HG02981 (cell line): ENCODE data around the gene BRMS1L.
"Not testable (repeated sequence)": the region's sequence is repeated elsewhere in the genome, so short reads cannot be mapped to it uniquely, and the experiment has no call there.

ENCODE experiments used
- ATAC-seq: cut with Tn5 transposase; IDR thresholded peaks from one replicate; pipeline ENCODE4 v1.9.1; 2021; ENCODE audit warnings: mild to moderate bottlenecking, moderate library complexity; ENCODE audit not compliant: unreplicated experiment

The BRMS1L gene

DNA sequence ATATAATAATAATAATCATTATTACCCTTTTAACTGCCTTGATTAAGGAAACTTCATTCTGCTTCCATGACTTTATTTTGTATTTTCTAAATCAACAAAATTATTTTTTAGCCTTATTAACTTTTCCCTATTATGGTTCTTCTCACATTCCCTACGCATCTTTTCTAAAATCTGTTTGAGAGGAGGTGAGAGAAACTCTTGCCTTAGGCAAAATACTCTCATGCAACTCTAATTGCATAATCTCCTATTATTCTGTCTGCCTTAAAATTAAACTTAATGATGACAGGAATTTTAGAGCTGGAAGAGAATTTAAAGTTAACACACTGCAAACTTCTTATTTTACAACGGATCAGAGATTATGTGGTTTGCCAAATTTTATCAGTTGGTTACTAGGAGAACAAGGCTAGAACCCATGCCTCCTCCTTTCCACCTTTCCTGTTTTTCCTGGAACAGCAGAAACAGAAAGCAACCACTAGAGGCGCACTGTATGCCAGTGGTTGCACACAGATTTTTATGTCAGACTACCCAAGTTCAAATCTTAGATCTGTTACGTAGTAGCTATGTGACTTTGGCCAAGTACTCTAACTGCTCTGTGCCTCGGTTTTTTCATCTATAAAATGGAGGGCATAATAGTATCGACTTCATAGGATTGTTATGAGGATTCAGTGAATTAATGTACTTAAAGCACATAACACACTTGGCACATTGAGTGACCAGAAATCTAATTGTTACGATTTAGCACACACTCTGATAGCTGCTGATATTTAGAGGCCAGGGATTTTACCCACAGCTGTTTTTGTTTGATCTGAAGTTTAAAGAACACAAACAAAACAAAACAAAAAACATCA, 4.3 kb upstream of the BRMS1L start:
- no peak for ATAC-seq

DNA sequence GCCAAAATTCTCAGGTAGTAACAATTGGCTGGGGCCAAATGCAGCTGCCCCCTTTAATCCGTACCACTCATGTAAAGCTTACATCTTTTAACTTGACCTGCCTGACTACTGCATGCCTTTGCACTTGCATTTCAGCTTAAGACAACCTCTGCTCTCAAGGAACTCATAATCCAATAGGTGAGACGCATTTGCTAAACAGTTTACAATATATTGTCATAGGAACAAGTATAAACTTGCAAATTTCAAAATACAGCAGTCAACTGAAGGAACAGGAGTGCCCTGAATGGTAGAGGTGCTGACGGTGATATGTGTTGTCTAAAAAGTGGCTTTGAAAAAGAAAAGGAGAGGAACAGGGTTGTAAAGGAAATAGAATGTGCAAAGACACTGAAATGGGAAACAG, 3.6 kb upstream of the BRMS1L start:
- no peak for ATAC-seq

DNA sequence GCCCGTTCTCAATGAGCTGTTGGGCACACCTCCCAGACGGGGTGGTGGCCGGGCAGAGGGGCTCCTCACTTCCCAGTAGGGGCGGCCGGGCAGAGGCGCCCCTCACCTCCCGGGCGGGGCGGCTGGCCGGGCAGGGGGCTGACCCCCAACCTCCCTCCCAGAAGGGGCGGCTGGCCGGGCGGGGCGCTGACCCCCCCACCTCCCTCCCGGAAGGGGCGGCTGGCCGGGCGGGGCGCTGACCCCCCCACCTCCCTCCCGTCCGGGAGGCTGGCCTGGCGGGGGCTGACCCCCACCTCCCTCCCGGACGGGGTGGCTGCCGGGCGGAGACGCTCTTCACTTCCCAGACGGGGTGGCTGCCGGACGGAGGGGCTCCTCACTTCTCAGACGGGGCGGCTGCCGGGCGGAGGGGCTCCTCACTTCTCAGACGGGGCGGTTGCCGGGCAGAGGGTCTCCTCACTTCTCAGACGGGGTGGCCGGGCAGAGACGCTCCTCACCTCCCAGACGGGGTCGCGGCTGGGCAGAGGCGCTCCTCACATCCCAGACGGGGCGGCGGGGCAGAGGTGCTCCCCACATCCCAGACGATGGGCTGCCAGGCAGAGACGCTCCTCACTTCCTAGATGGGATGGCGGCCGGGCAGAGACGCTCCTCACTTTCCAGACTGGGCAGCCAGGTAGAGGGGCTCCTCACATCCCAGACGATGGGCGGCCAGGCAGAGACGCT, 1.5 kb upstream of the BRMS1L start:
- ATAC-seq: not testable (repeated sequence)

DNA sequence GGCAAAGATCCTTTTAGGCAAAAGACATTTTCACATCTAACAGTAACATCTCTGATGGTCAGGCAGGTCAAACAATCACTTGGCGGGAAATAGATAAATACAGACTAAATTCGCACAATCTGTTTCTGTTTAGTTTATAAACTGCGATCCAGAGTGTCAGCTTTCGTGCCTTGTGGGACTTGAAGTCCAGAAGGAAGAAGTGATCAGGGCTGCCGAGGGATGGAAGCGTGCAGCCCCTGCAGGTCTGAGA, 245 bp upstream of the BRMS1L start:
- no peak for ATAC-seq

DNA sequence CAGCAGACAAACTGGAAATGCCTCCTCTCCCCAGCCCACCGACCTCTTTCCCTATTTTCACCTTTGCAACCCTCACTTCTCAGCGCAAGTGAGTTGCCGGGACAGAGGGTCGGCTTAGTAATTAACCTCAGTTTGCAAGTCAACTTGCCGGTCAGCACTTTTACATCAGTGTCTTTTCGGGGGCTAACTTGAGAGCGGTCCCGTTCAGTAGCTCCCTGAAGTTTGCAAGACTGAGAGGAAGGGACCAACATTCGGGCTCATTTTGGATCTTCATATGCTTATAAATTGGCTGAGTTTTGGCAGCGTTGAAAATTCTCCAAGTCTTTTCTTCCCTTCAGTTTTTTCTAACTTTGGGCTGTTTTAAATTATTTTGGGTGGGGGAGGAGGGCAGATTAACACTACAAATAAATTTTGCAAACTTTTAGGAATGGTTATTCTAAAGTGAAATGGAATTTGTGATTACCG, 846 bp downstream of the BRMS1L start:
- ATAC-seq: no peak

DNA sequence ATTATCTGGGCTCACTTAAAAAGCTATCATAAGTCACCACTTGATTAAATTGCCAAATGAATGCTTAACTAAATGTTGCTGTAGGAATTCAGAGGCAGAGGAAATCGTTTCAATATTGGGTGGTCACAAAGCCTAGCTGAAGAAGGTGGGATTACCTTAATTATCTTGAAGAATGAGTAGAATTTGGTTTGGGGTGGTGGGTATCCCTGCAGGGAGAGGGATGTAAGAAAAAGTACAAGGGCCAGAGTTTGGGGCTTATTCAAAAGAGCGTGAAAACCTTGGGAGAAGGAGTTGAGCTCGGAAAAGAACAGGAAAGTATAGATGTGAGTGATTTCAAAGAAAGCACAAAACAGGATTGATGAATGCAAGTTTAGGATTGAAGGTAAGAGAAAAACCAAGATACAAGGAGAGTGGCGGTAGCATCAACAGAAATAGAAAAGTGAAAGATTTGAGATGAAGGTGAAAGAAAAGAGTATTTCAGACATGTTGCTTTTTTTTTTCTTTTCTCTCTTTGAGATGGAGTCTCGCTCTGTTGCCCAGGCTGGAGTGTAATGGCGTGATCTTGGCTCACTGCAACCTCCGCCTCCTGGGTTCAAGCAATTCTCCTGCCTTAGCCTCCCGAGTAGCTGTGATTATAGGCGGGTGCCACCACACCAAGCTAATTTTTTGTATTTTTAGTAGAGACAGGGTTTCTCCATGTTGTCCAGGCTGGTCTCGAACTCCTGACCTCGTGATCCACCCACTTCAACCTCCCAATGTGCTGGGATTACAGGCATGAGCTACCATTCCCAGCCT, 1.7 kb downstream of the BRMS1L start:
- no peak for ATAC-seq

DNA sequence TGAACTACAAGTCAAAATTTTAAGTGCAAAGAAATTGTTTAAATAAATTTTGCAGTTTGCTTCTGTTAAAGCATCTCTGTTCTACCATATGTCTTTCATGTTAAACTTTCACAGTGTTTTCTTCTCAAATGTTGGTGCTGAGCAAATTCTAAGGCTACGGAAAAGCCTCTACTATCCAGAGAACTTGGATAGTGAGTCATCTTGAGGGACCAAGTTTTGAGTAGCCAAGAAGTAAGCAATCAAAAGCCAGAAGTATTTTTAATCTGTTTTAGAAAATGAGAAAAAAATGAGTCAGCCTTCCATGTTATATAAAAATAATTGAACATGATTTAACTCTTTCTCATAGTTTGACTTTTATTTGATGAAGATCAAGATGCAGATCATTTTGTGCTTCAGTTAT, 3.3 kb downstream of the BRMS1L start:
- no peak for ATAC-seq

DNA sequence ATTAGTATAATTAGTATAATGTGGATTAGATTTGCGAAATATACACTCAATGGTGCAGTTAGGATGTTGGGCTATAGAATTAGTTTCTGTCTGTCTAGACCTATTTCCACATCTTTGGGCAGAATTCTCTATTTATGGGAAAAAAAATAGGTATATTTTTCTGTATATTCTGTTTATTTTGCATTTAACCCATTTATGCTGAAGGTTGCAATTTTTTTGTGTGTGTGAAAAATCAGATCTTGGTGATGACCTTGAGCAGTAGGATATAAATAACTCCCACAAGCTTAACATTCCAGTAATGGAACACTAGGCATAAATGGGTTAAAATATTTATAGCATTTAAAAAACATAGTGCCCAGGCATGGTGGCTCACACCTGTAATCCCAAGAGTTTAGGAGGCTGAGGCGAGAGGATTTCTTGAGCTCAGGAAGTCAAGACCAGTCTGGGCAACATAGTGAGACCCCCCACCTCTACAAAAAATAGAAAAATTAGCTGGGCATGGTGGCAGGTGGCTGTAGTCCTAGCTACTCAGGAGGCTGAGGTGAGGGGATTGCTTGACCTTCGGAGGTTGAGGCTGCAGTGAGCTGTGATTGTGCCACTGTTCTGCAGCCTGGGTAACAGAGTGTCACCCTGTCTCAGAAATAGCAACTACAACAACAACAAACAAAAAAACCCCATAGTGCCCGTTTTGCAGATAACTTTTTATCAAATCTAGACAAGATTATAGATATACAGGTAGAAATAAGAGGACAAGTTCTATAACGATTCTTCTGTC, 9.3 kb downstream of the BRMS1L start:
- no peak for ATAC-seq

DNA sequence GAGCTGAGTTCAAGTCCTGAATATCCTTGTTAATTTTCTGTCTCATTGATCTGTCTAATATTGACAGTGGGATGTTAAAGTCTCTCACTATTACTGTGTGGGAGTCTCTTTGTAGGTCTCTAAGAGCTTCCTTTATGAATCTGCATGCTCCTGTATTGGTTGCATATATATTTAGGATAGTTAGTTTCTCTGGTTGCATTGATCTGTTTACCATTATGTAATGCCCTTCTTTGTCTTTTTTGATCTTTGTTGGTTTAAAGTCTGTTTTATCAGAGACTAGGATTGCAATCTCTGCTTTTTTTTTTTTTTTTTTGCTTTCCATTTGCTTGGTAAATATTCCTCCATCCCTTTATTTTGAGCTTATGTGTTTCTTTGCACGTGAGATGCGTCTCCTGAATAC, 15.6 kb downstream of the BRMS1L start:
- not testable (repeated sequence) for ATAC-seq

DNA sequence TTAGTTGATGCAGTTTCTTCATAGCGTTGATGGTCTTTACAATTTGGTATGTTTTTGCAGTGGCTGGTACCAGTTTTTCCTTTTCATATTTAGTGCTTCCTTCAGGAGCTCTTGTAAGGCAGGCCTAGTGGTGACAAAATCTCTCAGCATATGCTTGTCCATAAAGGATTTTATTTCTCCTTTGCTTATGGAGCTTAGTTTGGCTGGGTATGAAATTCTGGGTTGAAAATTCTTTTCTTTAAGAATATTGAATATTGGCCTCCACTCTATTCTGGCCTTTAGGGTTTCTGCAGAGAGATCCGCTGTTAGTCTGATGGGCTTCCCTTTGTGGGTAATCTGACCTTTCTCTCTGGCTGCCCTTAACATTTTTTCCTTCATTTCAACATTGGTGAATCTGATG, 16.1 kb downstream of the BRMS1L start:
- not testable (repeated sequence) for ATAC-seq

DNA sequence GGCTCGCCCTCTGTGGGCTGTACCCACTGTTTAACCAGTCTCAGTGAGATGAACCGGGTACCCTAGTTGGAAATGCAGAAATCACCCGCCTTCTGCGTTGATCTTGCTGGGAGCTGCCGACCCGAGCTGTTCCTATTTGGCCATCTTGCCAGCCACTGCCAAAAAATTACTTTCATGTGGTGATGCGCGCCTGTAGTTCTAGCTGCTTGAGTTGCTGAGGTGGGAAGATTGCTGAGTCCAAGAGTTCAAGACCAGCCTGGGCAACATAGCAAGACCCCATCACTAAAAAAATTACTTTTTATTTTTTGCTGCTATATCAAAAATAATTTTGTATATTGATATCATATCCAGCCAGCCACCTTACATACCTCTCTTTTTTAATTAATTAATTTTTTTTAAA, 18.4 kb downstream of the BRMS1L start:
- ATAC-seq: no peak

DNA sequence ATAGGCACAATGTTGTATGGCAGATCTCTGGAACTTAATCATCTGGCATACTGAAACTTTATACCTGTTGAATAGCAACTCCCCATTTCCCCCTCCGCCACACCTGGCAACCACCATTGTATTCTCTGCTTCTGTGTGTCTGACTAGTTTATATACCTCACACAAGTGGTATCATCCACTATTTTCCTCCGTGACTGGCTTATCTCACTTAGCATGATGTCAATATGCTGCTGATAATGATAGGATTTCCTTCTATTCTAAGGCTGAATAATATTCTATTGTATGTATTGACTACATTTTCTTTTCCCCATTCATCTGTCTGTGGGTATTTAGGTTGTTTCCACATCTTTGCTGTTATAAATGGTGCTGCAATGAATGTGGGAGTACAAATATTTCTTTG, 21.5 kb downstream of the BRMS1L start:
- no peak for ATAC-seq

DNA sequence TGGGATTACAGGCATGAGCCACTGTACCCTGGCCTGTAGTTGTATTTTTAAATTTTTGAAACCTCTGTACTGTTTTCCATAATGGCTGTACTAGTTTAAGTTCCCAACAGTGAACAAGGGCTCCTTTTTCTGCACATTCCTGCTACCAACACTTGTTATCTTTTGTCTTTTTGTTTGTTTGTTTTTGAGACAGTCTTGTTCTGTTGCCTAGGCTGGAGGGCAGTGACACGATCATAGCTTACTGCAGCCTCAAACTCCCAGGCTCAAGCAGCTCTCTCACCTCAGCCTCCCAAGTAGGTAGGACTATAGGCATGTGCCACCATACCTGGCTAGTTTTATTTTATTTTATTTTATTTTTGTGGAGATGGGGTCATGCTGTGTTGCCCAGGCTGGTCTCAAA, 23.0 kb downstream of the BRMS1L start:
- no peak for ATAC-seq

DNA sequence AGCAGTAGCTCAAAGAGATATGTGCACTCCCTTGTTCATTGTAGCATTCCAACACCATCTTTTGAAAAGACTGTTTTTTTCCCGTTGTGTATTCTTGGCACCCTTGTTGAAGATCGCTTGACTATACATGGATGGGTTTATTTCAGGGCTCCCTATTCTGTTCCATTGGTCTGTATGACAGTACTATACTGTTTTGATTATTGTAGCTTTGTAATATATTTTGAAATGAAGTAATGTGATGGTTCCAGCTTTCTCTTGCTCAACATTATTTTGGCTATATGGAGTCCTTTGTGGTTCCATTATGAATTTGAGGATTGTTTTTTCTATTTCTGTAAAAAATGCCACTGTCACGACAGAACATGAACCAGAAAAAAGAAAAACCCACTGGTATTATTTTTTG, 25.7 kb downstream of the BRMS1L start:
- ATAC-seq: no peak

DNA sequence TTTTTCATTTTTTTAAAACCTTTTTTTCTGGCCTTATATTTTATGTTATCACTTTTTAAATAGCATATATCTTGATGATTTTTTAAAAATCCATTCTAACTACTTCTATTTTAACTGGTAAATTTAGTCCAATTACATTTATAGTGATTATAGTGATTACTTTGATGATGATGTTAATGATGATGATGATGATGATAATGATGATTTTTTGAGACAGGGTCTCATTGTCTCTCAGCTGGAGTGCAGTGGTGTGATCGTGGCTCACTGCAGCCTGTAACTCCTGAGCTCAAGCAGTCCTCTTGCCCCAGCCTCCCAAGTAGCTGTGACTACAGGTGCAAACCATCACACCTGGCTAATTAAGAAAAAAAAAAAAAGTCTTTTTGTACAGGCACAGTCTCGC, 27.1 kb downstream of the BRMS1L start:
- no peak for ATAC-seq

DNA sequence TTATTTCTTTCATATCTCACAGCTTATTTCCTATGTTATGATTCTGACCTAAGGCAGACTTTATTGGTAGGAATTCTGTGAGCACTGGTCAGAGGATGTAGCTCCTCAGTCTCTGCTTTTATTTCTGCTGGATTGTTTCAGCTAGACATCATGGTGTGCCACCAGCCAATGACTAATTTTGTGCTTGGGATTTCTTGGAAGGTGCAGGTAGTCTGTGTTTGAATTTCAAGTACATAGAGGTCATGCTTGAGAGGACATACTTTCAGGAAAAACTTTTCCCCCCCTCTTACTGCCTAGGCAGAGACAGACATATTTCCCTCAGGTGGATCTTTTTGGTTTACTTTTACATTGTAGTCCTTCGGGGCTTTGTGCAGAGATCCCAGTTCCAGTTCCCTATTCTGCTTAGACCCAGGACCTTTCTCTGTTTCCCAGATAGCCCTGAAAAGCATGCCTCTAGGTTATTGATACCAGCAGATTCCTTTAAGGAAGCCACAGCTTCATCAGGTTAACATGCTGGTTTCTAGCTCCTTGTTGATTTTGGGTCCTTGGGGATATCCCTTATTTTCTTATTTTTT, 28.6 kb downstream of the BRMS1L start:
- ATAC-seq: no peak

DNA sequence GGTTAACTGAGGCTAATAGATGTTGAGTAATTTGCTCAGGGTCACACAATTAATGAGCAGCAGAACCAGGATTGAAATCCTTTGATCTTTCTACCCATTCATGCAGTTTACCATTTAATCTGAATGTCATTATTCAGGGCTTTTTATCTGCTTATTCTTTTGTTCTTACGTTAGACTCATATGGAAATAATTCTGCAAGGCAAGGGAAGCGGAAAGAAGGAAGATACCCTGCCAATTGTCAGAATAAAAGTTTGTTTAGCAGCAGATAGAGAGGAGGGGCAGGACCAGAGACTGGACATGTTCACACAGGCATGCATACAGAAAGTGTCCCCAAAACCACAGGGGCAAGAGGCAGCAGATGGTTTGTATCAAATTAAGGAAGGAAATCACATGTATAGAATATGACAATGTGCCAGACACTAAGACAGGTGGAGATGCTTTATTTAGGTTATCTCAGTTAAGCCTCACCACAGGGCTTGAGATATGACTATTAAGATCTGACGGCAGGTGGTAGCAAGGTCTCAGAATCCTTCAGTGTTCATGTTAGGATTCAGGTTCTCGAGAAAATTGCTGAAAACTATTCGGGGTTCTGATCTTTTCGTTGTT, 29.8 kb downstream of the BRMS1L start:
- peak; percentile 99 for ATAC-seq

DNA sequence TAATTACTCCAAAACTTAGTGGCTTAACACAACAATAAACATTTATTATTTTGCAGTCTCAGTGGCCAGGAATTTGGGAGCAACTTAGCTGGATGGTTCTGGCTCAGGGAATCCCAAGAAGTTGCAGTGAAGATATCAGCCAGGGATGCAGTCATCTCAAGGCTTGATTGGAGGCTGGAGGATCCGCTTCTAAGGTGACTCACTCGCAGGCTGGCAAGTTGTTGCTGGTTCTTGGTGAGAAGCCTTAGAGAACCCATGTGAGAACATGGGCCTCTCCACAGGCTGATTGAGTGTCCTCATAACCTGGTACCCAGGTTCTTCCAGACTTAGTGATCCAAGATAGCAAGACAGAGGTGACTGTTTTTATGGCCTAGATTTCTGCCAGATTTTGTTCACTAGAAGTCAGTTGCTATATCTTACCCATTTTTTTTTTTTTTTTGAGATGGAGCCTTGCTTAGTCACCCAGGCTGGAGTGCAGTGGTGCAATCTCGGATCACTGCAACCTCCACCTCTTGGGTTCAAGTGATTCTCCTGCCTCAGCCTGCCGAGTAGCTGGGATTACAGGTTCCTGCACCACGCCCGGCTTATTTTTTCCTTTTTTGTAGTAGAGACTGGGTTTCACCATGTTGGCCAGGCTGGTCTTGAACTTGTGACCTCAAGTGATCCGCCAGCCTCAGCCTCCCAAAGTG, 32.5 kb downstream of the BRMS1L start:
- ATAC-seq: no peak

DNA sequence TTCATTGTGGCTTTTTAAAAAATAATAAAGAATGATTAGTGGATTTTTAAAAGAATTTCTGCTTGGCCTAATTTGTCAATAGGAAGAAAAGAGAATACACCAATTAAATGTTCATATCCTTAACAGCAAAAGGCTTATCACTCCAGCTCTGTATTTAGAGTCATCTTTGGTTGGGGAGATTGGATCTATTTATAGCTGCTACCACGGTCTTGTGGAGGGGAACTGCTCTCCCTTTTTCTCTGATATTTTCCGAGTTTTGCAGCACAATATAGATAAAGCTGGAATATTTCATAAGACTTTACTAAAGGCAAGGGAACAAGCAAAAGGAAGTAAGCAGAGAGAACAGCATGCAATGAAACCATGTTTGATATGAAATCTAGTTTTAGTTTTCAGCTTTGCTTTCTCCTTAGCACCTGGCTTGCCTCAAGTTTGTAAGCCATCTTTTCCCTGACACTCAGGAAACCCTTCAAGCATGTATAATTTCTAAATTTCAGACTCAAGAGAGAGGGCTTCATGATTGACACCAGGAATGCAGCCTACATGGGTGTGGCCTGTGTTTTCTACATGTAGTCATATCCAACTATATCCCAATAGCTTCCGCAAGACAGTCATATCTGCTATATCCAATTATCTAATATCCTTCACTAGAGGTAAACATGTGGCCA, 35.2 kb downstream of the BRMS1L start:
- ATAC-seq: peak; percentile 66
